HepG2 (cell line): ENCODE measurements around the gene C11orf91. TPM values are rescaled to one million over a fixed set of nuclear protein-coding genes. Genes with fewer than 3 reads are reported as not detected.
A peak's percentile ranks its signal among the peaks of the same experiment; 100 is the strongest.

ENCODE experiments used
- LCORL ChIP-seq, 2 experiments: fragments of 450-650 bp in 1 of 2; sonication (generic) in 1 of 2; formaldehyde crosslinking in 1 of 2; IDR thresholded peaks; 2 replicates each; pipeline versions ENCODE4 v1.5.0 to v1.6.1; 2017 to 2020; ENCODE audit warnings: antibody characterized with exemption in 1 of 2, missing genetic modification reagents in 1 of 2
- NFYB ChIP-seq: sonication (generic); formaldehyde crosslinking; IDR thresholded peaks from 2 replicates; pipeline ENCODE4 v1.4.0; 2020; ENCODE audit warnings: missing genetic modification reagents
- POLR2AphosphoS5 ChIP-seq: IDR thresholded peaks from 2 replicates; pipeline ENCODE4 v1.6.1; 2012; ENCODE audit warnings: low read depth, low read length
- ZNF644 ChIP-seq: IDR thresholded peaks from 2 replicates; pipeline ENCODE4 v1.6.1; 2016; ENCODE audit warnings: low read depth
- polyA plus RNA-seq, 8 experiments: library from polyadenylated mRNA; depleted of rRNA in 3 of 8; stranded (reverse) in 7 of 8; unstranded in 1 of 8; fragments of >200 nt; fragmentation: Illumina TruSeq in 4 of 8; extraction: Trizol in 4 of 8; gene quantifications; 2 replicates each; pipeline versions ENCODE4 v1.2.1 to v1.2.3, GENCODE V29; 2011 to 2016; ENCODE audit warnings: low read depth in 4 of 8, missing spikeins in 1 of 8, mixed read lengths in 1 of 8; ENCODE audit not compliant: insufficient read depth in 1 of 8
- total RNA-seq, 5 experiments: library from RNA; depleted of rRNA; stranded (reverse); fragments of >200 nt; fragmentation: Illumina TruSeq; extraction: Trizol; gene quantifications; 2 replicates each; pipeline ENCODE4 v1.2.3, GENCODE V29; 2016; ENCODE audit warnings: low read depth in 1 of 5
- TF ChIP-seq, protein P1 (sequence below): fragments of 450-650 bp; IDR thresholded peaks from 2 replicates; pipeline ENCODE4 v1.6.1; 2017; ENCODE audit warnings: mild to moderate bottlenecking
- TF ChIP-seq, protein P2 (sequence below): IDR thresholded peaks from 2 replicates; pipeline ENCODE4 v1.6.1; 2012; ENCODE audit warnings: low read length, improper control_type of control experiment
- TF ChIP-seq, protein P3 (sequence below): IDR thresholded peaks from 2 replicates; pipeline ENCODE4 v1.6.1; 2018; ENCODE audit warnings: missing genetic modification reagents, mild to moderate bottlenecking, missing compliant biosample characterization
- TF ChIP-seq, protein P4 (sequence below): sonication (generic); formaldehyde crosslinking; IDR thresholded peaks from 2 replicates; pipeline ENCODE4 v1.5.1; 2020; ENCODE audit warnings: mild to moderate bottlenecking, missing genetic modification reagents, moderate library complexity
- TF ChIP-seq, protein P5 (sequence below): sonication (generic); formaldehyde crosslinking; IDR thresholded peaks from 2 replicates; pipeline ENCODE4 v1.8.0; 2022; ENCODE audit warnings: missing genetic modification reagents, low read depth, mild to moderate bottlenecking, borderline replicate concordance
- TF ChIP-seq, protein P6 (sequence below): sonication (generic); formaldehyde crosslinking; IDR thresholded peaks from 2 replicates; pipeline ENCODE4 v1.4.0; 2020; ENCODE audit warnings: low read depth, missing genetic modification reagents
- TF ChIP-seq, protein P7 (sequence below): sonication (generic); formaldehyde crosslinking; IDR thresholded peaks from 2 replicates; pipeline ENCODE4 v1.5.0; 2020; ENCODE audit warnings: missing genetic modification reagents, mild to moderate bottlenecking, borderline replicate concordance

Gene C11orf91
- total and polyA plus RNA-seq, 2 of the 13 experiments (the other 11 are each of a cell fraction or from before 2014, with no cell fraction given) = 0.35 TPM; not detected in 1

DNA sequence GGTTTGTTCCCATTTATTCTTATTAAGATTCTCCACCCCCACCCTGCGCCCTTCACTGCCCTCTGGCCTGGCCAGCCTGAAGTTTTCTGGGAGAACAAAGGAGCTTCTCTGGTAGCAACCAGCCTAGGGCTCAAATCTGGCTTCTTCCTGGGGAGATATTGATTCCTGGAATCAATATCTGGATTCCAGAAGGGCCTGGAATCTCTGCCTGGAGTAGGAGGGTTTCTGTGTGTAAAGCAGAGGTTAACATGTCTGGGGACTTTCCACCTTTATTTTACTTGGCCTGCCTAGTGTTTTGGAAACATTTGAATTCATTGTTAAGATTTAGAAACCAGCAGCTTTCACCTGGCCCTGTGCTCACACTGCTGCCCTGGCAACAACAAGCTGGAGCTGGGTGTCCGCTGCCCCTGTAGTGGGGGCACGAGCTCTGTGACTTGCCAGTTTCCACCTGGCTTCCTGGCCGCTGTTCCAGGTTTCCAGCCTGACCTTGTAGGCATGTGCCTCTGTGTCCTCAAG, 5.5 kb downstream of the C11orf91 start (continued):
- TF ChIP-seq, protein P1, sequence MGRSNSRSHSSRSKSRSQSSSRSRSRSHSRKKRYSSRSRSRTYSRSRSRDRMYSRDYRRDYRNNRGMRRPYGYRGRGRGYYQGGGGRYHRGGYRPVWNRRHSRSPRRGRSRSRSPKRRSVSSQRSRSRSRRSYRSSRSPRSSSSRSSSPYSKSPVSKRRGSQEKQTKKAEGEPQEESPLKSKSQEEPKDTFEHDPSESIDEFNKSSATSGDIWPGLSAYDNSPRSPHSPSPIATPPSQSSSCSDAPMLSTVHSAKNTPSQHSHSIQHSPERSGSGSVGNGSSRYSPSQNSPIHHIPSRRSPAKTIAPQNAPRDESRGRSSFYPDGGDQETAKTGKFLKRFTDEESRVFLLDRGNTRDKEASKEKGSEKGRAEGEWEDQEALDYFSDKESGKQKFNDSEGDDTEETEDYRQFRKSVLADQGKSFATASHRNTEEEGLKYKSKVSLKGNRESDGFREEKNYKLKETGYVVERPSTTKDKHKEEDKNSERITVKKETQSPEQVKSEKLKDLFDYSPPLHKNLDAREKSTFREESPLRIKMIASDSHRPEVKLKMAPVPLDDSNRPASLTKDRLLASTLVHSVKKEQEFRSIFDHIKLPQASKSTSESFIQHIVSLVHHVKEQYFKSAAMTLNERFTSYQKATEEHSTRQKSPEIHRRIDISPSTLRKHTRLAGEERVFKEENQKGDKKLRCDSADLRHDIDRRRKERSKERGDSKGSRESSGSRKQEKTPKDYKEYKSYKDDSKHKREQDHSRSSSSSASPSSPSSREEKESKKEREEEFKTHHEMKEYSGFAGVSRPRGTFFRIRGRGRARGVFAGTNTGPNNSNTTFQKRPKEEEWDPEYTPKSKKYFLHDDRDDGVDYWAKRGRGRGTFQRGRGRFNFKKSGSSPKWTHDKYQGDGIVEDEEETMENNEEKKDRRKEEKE = no peak
- TF ChIP-seq LCORL (IDR thresholded peaks at IDR 0.05) (no peak), LCORL (CRISPR knock-in tag; IDR thresholded peaks at IDR 0.05) (no peak), ZNF644 (CRISPR knock-in tag) (no peak), POLR2AphosphoS5 (no peak), NFYB (CRISPR knock-in tag) (no peak)
- TF ChIP-seq, protein P2, sequence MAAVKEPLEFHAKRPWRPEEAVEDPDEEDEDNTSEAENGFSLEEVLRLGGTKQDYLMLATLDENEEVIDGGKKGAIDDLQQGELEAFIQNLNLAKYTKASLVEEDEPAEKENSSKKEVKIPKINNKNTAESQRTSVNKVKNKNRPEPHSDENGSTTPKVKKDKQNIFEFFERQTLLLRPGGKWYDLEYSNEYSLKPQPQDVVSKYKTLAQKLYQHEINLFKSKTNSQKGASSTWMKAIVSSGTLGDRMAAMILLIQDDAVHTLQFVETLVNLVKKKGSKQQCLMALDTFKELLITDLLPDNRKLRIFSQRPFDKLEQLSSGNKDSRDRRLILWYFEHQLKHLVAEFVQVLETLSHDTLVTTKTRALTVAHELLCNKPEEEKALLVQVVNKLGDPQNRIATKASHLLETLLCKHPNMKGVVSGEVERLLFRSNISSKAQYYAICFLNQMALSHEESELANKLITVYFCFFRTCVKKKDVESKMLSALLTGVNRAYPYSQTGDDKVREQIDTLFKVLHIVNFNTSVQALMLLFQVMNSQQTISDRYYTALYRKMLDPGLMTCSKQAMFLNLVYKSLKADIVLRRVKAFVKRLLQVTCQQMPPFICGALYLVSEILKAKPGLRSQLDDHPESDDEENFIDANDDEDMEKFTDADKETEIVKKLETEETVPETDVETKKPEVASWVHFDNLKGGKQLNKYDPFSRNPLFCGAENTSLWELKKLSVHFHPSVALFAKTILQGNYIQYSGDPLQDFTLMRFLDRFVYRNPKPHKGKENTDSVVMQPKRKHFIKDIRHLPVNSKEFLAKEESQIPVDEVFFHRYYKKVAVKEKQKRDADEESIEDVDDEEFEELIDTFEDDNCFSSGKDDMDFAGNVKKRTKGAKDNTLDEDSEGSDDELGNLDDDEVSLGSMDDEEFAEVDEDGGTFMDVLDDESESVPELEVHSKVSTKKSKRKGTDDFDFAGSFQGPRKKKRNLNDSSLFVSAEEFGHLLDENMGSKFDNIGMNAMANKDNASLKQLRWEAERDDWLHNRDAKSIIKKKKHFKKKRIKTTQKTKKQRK = no peak
- TF ChIP-seq, protein P3, sequence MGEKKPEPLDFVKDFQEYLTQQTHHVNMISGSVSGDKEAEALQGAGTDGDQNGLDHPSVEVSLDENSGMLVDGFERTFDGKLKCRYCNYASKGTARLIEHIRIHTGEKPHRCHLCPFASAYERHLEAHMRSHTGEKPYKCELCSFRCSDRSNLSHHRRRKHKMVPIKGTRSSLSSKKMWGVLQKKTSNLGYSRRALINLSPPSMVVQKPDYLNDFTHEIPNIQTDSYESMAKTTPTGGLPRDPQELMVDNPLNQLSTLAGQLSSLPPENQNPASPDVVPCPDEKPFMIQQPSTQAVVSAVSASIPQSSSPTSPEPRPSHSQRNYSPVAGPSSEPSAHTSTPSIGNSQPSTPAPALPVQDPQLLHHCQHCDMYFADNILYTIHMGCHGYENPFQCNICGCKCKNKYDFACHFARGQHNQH (CRISPR knock-in tag) = no peak
- TF ChIP-seq, protein P4, sequence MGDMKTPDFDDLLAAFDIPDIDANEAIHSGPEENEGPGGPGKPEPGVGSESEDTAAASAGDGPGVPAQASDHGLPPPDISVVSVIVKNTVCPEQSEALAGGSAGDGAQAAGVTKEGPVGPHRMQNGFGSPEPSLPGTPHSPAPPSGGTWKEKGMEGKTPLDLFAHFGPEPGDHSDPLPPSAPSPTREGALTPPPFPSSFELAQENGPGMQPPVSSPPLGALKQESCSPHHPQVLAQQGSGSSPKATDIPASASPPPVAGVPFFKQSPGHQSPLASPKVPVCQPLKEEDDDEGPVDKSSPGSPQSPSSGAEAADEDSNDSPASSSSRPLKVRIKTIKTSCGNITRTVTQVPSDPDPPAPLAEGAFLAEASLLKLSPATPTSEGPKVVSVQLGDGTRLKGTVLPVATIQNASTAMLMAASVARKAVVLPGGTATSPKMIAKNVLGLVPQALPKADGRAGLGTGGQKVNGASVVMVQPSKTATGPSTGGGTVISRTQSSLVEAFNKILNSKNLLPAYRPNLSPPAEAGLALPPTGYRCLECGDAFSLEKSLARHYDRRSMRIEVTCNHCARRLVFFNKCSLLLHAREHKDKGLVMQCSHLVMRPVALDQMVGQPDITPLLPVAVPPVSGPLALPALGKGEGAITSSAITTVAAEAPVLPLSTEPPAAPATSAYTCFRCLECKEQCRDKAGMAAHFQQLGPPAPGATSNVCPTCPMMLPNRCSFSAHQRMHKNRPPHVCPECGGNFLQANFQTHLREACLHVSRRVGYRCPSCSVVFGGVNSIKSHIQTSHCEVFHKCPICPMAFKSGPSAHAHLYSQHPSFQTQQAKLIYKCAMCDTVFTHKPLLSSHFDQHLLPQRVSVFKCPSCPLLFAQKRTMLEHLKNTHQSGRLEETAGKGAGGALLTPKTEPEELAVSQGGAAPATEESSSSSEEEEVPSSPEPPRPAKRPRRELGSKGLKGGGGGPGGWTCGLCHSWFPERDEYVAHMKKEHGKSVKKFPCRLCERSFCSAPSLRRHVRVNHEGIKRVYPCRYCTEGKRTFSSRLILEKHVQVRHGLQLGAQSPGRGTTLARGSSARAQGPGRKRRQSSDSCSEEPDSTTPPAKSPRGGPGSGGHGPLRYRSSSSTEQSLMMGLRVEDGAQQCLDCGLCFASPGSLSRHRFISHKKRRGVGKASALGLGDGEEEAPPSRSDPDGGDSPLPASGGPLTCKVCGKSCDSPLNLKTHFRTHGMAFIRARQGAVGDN (CRISPR knock-in tag) = peak; percentile 25; the same call in 1 of the 2 replicates
- TF ChIP-seq, protein P5, sequence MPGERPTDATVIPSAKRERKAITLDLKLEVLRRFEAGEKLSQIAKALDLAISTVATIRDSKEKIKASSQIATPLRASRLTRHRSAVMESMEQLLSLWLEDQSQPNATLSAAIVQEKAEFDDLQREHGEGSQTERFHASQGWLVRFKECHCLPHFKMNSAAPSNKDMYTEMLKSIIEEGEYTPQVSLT (CRISPR knock-in tag) = no peak
- TF ChIP-seq, protein P6, sequence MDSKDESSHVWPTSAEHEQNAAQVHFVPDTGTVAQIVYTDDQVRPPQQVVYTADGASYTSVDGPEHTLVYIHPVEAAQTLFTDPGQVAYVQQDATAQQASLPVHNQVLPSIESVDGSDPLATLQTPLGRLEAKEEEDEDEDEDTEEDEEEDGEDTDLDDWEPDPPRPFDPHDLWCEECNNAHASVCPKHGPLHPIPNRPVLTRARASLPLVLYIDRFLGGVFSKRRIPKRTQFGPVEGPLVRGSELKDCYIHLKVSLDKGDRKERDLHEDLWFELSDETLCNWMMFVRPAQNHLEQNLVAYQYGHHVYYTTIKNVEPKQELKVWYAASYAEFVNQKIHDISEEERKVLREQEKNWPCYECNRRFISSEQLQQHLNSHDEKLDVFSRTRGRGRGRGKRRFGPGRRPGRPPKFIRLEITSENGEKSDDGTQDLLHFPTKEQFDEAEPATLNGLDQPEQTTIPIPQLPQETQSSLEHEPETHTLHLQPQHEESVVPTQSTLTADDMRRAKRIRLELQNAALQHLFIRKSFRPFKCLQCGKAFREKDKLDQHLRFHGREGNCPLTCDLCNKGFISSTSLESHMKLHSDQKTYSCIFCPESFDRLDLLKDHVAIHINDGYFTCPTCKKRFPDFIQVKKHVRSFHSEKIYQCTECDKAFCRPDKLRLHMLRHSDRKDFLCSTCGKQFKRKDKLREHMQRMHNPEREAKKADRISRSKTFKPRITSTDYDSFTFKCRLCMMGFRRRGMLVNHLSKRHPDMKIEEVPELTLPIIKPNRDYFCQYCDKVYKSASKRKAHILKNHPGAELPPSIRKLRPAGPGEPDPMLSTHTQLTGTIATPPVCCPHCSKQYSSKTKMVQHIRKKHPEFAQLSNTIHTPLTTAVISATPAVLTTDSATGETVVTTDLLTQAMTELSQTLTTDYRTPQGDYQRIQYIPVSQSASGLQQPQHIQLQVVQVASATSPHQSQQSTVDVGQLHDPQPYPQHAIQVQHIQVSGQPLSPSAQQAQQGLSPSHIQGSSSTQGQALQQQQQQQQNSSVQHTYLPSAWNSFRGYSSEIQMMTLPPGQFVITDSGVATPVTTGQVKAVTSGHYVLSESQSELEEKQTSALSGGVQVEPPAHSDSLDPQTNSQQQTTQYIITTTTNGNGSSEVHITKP (CRISPR knock-in tag) = no peak
- TF ChIP-seq, protein P7, sequence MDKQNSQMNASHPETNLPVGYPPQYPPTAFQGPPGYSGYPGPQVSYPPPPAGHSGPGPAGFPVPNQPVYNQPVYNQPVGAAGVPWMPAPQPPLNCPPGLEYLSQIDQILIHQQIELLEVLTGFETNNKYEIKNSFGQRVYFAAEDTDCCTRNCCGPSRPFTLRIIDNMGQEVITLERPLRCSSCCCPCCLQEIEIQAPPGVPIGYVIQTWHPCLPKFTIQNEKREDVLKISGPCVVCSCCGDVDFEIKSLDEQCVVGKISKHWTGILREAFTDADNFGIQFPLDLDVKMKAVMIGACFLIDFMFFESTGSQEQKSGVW = no peak
